Renal cortex interstitium (tissue), 15 donors: Measurements from ENCODE around the gene HARS2. TPM values are rescaled to one million over a fixed set of nuclear protein-coding genes. Genes with fewer than 3 reads are reported as not detected.
"Not testable (repeated sequence)": the region's sequence is repeated elsewhere in the genome, so short reads cannot be mapped to it uniquely, and the experiment has no call there.

Experiments used
- DNase-seq, 11 donors: peaks; one replicate each; pipeline ENCODE4 v3.0.0-alpha.2; 2013; ENCODE audit warnings: low read depth in 9 of 11, low spot score in 4 of 11; ENCODE audit errors: extremely low read depth in 1 of 11
- long read RNA-seq, 16 experiments: transcript quantifications; one replicate each; lab custom pipeline, GENCODE V29; 2026
- polyA plus RNA-seq, 3 donors: library from polyadenylated mRNA; unstranded; fragments of 120-200 nt; gene quantifications; one replicate each; pipeline ENCODE4 v1.2.1, GENCODE V29; 2013; ENCODE audit not compliant: insufficient read length in 3 of 3

HARS2 gene
- 10 to 100 TPM; 42.6 to 54.8 (median 46.8) TPM for polyA plus RNA-seq
- long read RNA-seq, donor 1, transcript HARS2-201 (13 exons, 2,510 nt), result major isoform, 6 of 13 reads
- long read RNA-seq, donor 1, partial matches to known transcripts, result 6 of 13 reads
- long read RNA-seq, donor 1, other reads (novel, unspliced or antisense), result 0 of 13 reads
- long read RNA-seq, donor 2, partial matches to known transcripts, result 0 of 4 reads
- long read RNA-seq, donor 2, other reads (novel, unspliced or antisense), result 0 of 4 reads
- long read RNA-seq, donor 3, transcript HARS2-201 (13 exons, 2,510 nt), result major isoform, 9 of 9 reads
- long read RNA-seq, donor 3, partial matches to known transcripts, result 0 of 9 reads
- long read RNA-seq, donor 3, other reads (novel, unspliced or antisense), result 0 of 9 reads
- long read RNA-seq, donor 4, partial matches to known transcripts, result 0 of 3 reads
- long read RNA-seq, donor 4, other reads (novel, unspliced or antisense), result 0 of 3 reads
- long read RNA-seq, donor 5, result 0 reads
- long read RNA-seq, donor 6, partial matches to known transcripts, result 0 of 4 reads
- long read RNA-seq, donor 6, other reads (novel, unspliced or antisense), result 0 of 4 reads
- long read RNA-seq, donor 7, partial matches to known transcripts, result 0 of 3 reads
- long read RNA-seq, donor 7, other reads (novel, unspliced or antisense), result 0 of 3 reads
- long read RNA-seq, donor 8, result 0 reads
- long read RNA-seq, donor 9, partial matches to known transcripts, result 0 of 2 reads
- long read RNA-seq, donor 9, other reads (novel, unspliced or antisense), result 0 of 2 reads
- long read RNA-seq, donor 10, transcript HARS2-201 (13 exons, 2,510 nt), result major isoform, 7 of 7 reads
- long read RNA-seq, donor 10, partial matches to known transcripts, result 0 of 7 reads
- long read RNA-seq, donor 10, other reads (novel, unspliced or antisense), result 0 of 7 reads
- long read RNA-seq, donor 11, partial matches to known transcripts, result 0 of 4 reads
- long read RNA-seq, donor 11, other reads (novel, unspliced or antisense), result 0 of 4 reads
- long read RNA-seq, donor 12, partial matches to known transcripts, result 0 of 2 reads
- long read RNA-seq, donor 12, other reads (novel, unspliced or antisense), result 0 of 2 reads
- long read RNA-seq, donor 13, result 0 reads
- long read RNA-seq, donor 14, transcript HARS2-201 (13 exons, 2,510 nt), result major isoform, 7 of 10 reads
- long read RNA-seq, donor 14, partial matches to known transcripts, result 0 of 10 reads
- long read RNA-seq, donor 14, other reads (novel, unspliced or antisense), result 0 of 10 reads
- long read RNA-seq, donor 15, result 0 reads
- long read RNA-seq, donor 16, transcript HARS2-201 (13 exons, 2,510 nt), result major isoform, 6 of 37 reads
- long read RNA-seq, donor 16, partial matches to known transcripts, result 30 of 37 reads
- long read RNA-seq, donor 16, other reads (novel, unspliced or antisense), result 0 of 37 reads

- DNase-seq, result peak; percentile 71 to 91 (median 82)
Measured at GRCh38 chr5:140690941-140691924, at the start of gene HARS2, which contains the start of gene HARS1. HARS2 (plus strand) TSS chr5:140691455; CDS start chr5:140691649, 194 bp downstream. HARS1 (minus strand) TSS chr5:140691370; CDS start chr5:140691304, 66 bp downstream.

- no peak for DNase-seq
Measured at GRCh38 chr5:140641716-140642115, 49.5 kb upstream of the HARS2 start.

DNA sequence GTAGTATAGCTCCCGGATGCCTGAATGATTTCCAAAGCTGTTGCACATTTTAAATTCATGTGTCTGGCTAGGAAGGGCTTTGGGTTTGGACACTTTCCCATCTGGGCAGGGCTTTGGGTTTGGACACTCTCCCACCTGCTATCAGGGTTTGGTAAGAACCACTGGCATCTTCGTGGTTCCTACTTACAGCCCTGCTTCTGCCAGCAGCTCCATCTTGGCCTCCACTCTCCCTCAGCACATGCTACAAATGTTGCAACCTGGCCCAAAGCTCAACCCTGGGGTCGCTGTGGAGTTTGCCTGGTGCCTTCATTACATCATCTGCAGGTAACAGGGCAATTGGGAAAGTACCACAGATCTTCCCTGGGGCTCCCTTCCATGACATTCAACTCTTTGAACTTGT lies 48.5 kb upstream of the HARS2 start:
- no peak for DNase-seq

- no peak for DNase-seq
Measured at GRCh38 chr5:140647042-140647419, 44.2 kb upstream of the HARS2 start.

- DNase-seq, result no peak
Measured at GRCh38 chr5:140658870-140659269, 32.4 kb upstream of the HARS2 start.

DNA sequence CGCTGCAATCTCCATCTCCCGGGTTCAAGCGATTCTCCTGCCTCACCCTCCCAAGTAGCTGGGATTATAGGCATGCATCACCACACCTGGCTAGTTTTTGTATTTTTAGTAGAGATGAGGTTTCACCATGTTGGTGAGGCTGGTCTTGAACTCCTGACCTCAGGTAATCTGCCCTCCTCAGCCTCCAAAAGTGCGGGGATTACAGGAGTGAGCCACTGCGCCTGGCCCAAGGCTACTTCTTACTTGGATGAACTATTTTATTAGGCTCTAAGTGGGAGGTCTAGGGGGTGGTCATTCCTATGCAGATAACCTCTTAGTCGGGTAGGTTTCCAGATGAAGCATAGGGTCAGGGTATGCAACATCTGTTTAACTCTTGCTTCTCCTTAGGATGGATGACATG lies 30.9 kb upstream of the HARS2 start:
- not testable (repeated sequence) for DNase-seq

DNA sequence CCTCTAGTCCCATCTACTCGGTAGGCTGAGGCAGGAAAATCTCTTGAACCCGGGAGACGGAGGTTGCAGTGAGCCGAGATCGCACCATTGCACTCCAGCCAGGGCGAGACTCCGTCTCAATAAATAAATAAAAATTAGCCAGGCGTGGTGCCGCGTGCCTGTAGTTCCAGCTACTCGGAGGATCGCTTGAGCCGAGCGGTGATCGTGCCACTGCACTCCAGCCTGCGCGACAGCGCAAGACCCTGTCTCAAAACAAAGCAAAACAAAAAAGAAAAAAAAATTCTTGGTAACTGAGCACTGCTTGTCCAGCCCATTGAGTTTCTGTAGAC lies 27.3 kb upstream of the HARS2 start:
- peak in 2 of 11 donors; percentile 13 to 25 for DNase-seq

- peak; percentile 66 to 92 (median 84) for DNase-seq
Measured at GRCh38 chr5:140664359-140665119, 26.7 kb upstream of the HARS2 start, which contains the start of gene WDR55. WDR55 (plus strand) TSS chr5:140664904; CDS start chr5:140664913, 9 bp downstream.

DNA sequence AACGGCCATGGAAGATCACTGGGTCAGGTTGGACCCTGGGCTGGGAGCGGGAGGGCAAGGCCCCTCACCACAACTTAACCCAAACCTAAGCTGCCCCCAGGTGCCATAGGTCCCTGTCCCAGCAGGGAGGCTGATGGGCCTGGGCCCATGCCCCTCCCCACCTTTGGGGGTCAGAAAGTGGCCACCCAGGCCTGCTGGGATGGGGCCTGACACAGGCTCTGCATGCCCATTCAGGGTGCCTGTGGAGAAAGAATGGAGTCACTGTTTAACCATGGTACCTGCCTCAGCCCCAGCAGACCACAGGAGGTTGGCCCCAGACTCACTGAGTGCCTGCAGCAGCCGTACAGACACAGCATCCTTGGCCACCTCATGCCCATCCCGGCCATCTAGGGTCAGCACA lies 20.2 kb upstream of the HARS2 start:
- not testable (repeated sequence) for DNase-seq

DNA sequence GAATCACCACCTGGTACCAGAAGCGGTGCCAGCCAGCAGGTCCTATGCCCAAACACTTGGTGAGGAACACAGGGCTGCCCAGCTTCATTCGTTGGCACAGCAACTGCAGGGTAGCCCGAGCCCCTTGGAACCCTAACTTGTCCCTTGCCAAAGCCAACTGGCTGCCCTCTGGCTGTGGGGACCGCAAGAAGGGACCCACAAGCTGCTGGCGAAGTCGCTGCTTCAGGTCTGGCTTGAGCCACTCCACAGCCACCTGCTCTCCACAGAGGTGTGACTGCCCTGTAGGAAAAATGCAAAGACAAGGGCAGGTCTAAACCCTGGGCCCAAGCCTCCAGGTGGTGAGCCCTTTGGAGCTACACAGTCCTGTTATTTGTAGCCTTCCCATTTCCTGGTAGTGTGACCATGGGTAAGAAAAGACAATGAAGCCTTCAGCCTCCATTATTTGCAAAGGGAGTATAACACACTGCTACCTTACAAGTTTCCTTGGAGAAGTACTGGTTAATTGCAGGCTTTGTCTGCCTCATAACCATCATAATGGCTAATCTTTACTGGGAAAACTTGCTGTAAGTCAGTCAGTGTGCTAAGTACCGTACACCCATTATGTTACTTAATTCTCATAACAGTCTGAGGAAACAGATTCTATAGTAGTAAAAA lies 19.7 kb upstream of the HARS2 start:
- DNase-seq, result no peak

- peak in 1 of 11 donors; percentile 33 for DNase-seq
Measured at GRCh38 chr5:140672455-140673186, 18.6 kb upstream of the HARS2 start.

DNA sequence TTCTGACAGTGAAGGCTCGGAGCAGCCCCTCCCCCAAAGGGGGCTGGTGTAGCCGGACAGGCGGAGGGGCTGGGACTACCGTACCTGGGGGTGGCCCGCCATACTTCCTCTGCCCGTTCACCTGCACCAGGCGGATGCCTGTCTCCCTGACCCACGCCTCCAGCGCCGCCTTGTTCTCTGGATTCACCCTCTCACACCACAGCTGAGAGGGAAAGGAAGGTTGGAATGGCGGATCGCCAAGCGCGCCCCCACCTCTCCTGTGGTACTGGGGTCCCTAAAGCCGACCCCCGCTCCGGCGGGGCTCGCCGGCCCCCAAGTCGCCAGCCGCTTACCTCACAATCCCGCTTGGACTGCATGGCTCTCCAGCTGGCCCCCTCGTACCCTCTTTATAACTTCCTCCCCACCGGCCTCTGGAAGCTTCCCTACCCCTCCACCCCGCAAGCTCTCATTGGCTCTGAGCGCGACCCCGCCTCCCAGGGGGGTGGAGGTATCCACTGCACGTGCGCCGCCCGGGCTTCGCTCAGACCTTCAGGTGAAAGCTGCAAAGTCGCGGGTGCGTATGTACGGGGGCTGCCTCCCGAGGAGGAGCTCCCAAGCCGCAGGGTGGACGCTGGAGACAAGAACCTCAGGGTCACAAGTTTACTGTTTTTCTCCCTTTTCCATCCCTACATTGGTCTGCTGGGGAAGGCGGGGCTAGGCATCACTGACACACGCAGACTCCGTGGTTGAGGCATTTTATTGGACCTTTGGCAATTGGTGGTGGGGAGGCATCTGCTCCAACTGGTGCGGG lies 17.9 kb upstream of the HARS2 start, which contains the start of gene DND1:
TSS of gene DND1 (minus strand) at position 390 of the 790 bp plus-strand sequence. CDS start at position 356, 34 bp downstream.
- DNase-seq, result no peak

DNA sequence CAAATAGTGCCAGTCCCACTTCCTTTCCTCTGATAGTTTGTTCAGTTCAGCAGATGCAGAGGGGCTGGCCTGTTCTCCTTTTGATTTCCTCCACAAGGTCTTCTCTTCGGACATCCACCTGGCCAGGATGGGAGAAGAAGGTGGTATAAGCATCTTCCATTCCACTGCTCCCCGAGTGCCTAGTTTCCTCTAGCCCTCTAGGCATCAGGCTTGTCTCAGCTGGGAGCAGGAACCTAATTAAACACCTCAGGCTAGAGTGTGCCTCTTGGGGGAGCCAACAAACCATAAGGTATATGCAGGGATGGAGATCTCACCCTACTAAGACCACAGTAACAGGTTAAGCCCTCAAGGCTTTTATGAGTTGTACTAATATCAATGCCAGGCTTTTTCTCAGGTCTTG lies 17.0 kb upstream of the HARS2 start:
- no peak for DNase-seq

GRCh38 chr5:140674629-140675028 lies 16.6 kb upstream of the HARS2 start:
- DNase-seq, result no peak

GRCh38 chr5:140677947-140678346 lies 13.3 kb upstream of the HARS2 start:
- no peak for DNase-seq
